Uterus (tissue), 2 donors: ENCODE results near the gene CIZ1.

ENCODE experiments used
- CTCF ChIP-seq, 4 experiments: fragments of 200-600 bp in 2 of 4; fragments of 450-650 bp in 2 of 4; sonication (generic) in 2 of 4; IDR thresholded peaks; one replicate each; pipeline ENCODE4 v1.5.1; 2016 to 2019; ENCODE audit warnings: antibody characterized with exemption in 4 of 4, mild to moderate bottlenecking in 2 of 4, moderate library complexity in 1 of 4
- POLR2A ChIP-seq, 2 donors: fragments of 450-650 bp; IDR thresholded peaks; one replicate each; pipeline ENCODE4 v1.6.1; 2016; ENCODE audit warnings: antibody characterized with exemption in 2 of 2, mild to moderate bottlenecking in 1 of 2, moderate library complexity in 1 of 2

- no peak for TF ChIP-seq CTCF (IDR thresholded peaks at IDR 0.05)
- TF ChIP-seq POLR2A (IDR thresholded peaks at IDR 0.05) = no peak
These were observed 23.5 kb upstream of the CIZ1 start for GRCh38 chr9:128214571-128215490.
